Left cardiac atrium (tissue), 4 donors: Measurements from ENCODE around the gene C2CD2. TPM values are rescaled to one million over a fixed set of nuclear protein-coding genes. Genes with fewer than 3 reads are reported as not detected.

Source experiments
- ATAC-seq, 2 donors: fragments of 200-7000 bp; cut with Tn5 transposase; one replicate each; pipeline ENCODE4 v1.9.1; 2020; ENCODE audit warnings: mild to moderate bottlenecking in 2 of 2, moderate library complexity in 2 of 2
- DNase-seq: peaks from one replicate; pipeline ENCODE4 v3.0.0-alpha.2; 2020
- intact Hi-C, 2 donors: fragments of 100-400 bp; cut with DNase I; formaldehyde crosslinking; loops; one replicate each; pipeline versions ENCODE4 v1.14.1 to v1.15.1; 2022 to 2023
- total RNA-seq, 2 donors: library from RNA; stranded (reverse); fragmentation: NEBNext Ultra II Directional; extraction: Animal tissue kit (Norgen Biotek cat#: 25700); gene quantifications; one replicate each; pipeline ENCODE4 v1.2.1, GENCODE V29; 2021
- donor health status: DM: no; HTN: yes; CAD: no.
- donor health status: DM: no; HTN: yes; CAD: no; lungs with severe emphysema.
- donor health status: DM: yes; HTN: yes; CAD: no.
- donor health status: Dilated cardiomyopathy.

C2CD2 gene
- total RNA-seq, 2 donors from 2014 or later: 16.2 to 17.1 TPM

DNA sequence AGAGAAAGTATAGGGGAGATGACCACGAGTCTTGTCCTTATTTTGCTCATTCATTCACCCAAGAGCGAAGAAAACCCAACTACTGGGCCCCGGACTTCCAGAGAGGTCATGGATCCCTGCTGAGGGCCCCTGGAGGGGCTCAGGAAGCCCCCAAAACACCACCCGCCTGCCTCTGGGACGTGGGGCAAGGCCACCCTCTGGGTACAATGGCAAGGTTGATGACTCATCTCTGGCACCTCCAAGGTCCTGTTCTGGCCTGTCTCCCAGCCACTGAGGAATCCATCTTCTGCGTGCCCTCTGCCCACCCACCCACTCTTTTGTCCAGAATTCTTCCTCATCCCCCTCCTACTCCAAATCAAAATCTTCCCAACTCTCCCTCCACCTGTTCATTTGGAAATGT, 53.4 kb downstream of the C2CD2 start:
- intact Hi-C loops: no loop called here
- DNase-seq: no peak

DNA sequence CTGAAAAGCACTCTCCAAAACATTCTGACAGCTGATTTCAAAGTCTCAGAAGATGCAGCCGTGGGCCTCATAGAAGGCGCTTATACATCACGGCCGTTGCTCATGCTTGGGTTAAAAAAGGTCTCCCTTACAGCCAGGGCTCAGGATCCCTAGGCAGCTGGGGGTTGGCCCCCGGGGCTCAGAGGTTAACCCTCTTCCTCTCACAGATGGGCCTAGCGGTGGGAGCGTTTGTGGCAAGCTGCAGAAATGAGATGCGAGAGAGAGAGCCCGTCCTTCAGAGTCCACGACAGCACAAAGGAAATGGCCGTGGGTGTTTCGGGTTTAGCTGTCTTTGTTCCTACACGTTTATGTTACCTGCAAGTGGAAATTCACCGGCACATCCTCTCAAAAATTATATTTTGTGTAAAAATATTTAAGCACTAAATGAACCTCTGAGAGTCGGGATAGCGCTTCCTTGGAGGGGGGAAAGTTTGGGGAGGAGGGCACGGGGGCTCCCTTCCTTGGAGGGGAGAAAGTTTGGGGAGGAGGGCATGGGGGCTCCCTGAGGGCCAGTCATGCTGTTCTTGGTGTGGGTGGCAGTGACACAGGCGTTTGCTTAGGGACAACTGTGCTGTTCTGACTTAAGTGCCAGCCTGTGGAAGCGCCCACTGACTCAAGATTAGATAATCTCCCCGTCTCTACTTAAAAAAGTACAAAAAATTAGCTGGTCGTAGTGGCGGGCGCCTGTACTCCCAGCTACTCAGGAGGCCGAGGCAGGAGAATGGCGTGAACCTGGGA, 54.2 kb downstream of the C2CD2 start:
- DNase-seq: no peak
- intact Hi-C loops: no loop called here
- no peak for ATAC-seq

More for the DNA sequence above, 53.4 kb downstream of the C2CD2 start:
- peak in 1 of 2 donors; percentile 31 for ATAC-seq

DNA sequence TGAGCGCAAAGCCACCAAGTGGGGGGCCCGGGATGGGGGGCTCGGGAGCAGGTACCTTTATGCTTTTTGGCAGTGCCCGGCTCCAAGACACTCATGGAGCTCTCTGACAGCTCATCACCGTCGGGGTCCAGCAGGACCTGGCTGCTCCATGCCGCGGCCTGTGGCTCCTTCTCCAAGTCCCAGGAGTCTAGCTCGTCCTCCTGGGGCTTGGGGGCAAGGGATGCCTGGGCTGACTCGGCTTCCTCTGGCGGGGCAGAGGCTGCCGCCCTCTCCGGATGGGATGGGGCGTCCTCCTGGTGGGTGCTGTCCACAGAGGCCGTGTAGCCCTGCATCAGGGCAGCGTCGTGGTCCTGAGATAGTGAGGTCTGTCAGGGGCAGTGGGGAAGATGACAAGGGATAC, 54.8 kb downstream of the C2CD2 start:
- ATAC-seq (no peak), DNase-seq (no peak)
- intact Hi-C loops: no loop called here

- intact Hi-C loops: no loop called here
- no peak for DNase-seq
- ATAC-seq: no peak
These were observed 56.1 kb downstream of the C2CD2 start for GRCh38 chr21:41897700-41898099.

GRCh38 chr21:41897047-41897669, 56.7 kb downstream of the C2CD2 start:
- no peak for ATAC-seq
- intact Hi-C loops: no loop called here
- no peak for DNase-seq

- peak in 1 of 2 donors; percentile 33 for ATAC-seq
- intact Hi-C loops: no loop called here
- no peak for DNase-seq
These were observed 58.0 kb downstream of the C2CD2 start for GRCh38 chr21:41895643-41896493.

GRCh38 chr21:41894922-41895557, 58.8 kb downstream of the C2CD2 start:
- intact Hi-C loops: no loop called here
- ATAC-seq (no peak), DNase-seq (no peak)

GRCh38 chr21:41894511-41894910, 59.3 kb downstream of the C2CD2 start:
- DNase-seq (no peak), ATAC-seq (no peak)
- intact Hi-C loops: no loop called here

- no peak for DNase-seq
- intact Hi-C loops: no loop called here
- no peak for ATAC-seq
These were observed 61.1 kb downstream of the C2CD2 start for GRCh38 chr21:41892726-41893125.

DNA sequence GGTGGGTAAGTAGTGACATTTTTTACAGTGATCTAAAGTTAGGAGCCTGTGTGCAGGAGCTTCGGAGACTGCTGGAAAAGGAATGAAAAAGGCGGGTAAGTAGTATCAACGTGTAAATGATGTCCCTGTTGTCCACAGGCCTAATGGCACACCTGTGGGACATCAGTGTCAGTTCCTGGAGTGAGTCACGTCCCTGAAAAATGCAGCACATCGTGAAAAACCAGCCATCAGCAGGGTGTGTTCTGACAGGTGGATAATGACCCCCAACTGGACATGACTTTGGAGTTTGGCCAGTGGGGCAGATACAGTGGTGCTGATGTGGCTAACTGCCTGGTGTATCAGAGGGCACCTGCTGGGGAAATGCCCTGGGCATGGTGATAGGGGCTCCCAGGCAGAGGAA, 62.7 kb downstream of the C2CD2 start:
- no peak for DNase-seq
- intact Hi-C loops: no loop called here
- ATAC-seq: no peak

- ATAC-seq (no peak), DNase-seq (no peak)
- intact Hi-C loops: no loop called here
These were observed 63.5 kb downstream of the C2CD2 start for GRCh38 chr21:41890355-41890754.

- ATAC-seq: peak; percentile 21 to 38
- intact Hi-C loops: loop anchor here in 1 of 2 donors (10.0 kb wide), 2 partner anchors 66 to 116 kb away; partner anchors contain the start of gene C2CD2
- no peak for DNase-seq
These were observed 65.0 kb downstream of the C2CD2 start for GRCh38 chr21:41888749-41889376.

GRCh38 chr21:41887667-41888066, 66.2 kb downstream of the C2CD2 start:
- ATAC-seq (no peak), DNase-seq (no peak)
- intact Hi-C loops: loop anchor here in 1 of 2 donors (10.0 kb wide), 2 partner anchors 67 to 117 kb away; partner anchors contain the start of gene C2CD2

- ATAC-seq (no peak), DNase-seq (no peak)
- intact Hi-C loops: loop anchor here in 1 of 2 donors (10.0 kb wide), 2 partner anchors 68 to 118 kb away; partner anchors contain the start of gene C2CD2
These were observed 67.5 kb downstream of the C2CD2 start for GRCh38 chr21:41886328-41886727.

DNA sequence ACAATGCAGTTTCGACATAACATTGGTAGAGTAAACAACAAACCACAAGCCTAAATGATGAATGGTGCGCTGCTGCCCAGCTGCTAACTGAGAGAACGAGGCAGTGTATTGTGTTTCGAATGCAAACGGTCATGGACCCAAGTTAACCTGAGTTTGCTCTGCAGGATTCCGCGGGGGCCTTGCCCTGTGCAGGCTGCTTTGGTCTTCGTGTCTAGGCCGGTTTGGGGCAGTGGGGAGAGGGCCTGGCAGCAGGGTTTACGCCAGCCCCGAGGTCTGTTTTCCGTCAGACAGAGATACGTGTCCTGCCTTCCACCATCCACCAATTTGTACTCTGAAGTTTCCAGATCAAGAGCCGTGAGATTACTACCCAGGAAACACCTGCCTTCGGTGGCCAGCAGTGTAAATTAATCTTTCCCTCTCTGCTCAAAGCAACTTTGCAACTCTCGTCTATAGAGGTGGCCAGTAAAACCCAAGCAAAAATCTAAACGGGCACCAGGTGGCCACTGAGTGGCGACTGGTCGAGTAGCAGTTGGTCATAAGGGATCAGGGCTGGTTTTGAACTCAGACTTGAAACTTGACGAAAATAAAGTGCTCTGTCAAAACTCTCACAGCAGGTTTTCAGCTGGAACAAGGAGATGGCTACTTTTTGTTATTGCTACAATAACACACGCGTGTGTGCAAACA, 68.3 kb downstream of the C2CD2 start:
- DNase-seq (no peak), ATAC-seq (no peak)
- intact Hi-C loops: loop anchor here in 1 of 2 donors (10.0 kb wide), 2 partner anchors 69 to 119 kb away; partner anchors contain the start of gene C2CD2

- intact Hi-C loops: loop anchor here in 1 of 2 donors (10.0 kb wide), 2 partner anchors 70 to 120 kb away; partner anchors contain the start of gene C2CD2
- DNase-seq (no peak), ATAC-seq (no peak)
These were observed 69.3 kb downstream of the C2CD2 start for GRCh38 chr21:41884501-41885030.

DNA sequence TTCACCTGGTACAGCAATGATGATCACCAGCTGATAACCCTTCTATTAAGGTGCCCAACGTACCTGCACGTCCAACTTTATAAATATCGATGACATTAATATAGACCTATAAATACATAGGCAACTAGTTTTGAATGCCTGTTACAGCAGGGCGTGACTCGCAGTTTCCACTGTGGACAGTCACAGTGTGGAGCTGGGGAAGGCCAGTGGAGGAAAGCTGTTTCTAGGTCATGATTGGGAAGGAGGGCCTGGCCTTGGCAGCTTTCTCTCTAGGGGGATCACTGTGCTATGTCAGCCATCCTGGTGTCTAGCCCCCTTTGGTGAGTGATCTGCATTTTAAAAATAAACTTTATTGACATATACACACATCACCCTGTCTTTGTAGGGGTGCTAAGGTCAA, 70.2 kb downstream of the C2CD2 start:
- intact Hi-C loops: loop anchor here in 1 of 2 donors (10.0 kb wide), 2 partner anchors 71 to 121 kb away; partner anchors contain the start of gene C2CD2
- DNase-seq: no peak
- ATAC-seq: no peak

- ATAC-seq (no peak), DNase-seq (no peak)
- intact Hi-C loops: loop anchor here in 1 of 2 donors (10.0 kb wide), 2 partner anchors 74 to 124 kb away; partner anchors contain the start of gene C2CD2
These were observed 72.8 kb downstream of the C2CD2 start for GRCh38 chr21:41881051-41881450.
